Measurements from ENCODE around the gene CD300LB.

DNA sequence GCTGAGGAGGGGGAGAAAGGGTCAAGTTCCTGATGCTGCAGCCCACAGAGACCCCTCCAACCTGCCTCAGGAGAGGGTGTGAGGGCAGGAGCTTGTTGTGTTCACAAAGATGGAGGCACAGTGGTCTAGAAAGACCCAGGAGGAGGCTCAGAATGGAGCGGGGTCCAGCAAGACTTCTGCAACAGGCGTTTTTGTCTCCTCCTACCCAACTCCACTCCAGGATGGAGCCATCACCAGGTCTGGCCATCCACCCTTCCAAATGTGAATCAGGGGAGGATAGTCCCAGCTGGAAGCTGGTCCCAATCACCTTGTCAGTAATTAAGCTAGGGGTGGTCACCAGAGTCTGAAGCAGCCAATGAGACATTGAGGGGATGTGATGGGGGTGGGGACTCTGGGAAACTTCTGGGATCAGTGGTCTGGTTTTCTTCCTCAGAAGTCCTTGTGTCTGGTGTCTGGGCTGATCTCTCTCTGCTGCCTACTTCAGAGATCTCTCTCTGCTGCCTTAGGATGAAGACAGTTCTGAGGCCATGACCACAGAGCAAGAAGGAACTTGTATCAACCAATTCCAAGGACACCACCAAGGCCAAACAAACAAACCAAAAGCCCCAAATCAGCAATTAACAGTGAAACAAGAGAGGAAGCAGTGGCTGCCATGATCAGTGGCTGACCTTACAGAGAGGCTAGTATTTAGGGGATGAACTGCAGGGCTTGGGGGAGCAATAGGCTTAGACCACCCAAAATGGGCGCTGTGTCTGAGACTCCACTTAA is 14.5 kb downstream of the CD300LB start:
- TF ChIP-seq, protein P1, sequence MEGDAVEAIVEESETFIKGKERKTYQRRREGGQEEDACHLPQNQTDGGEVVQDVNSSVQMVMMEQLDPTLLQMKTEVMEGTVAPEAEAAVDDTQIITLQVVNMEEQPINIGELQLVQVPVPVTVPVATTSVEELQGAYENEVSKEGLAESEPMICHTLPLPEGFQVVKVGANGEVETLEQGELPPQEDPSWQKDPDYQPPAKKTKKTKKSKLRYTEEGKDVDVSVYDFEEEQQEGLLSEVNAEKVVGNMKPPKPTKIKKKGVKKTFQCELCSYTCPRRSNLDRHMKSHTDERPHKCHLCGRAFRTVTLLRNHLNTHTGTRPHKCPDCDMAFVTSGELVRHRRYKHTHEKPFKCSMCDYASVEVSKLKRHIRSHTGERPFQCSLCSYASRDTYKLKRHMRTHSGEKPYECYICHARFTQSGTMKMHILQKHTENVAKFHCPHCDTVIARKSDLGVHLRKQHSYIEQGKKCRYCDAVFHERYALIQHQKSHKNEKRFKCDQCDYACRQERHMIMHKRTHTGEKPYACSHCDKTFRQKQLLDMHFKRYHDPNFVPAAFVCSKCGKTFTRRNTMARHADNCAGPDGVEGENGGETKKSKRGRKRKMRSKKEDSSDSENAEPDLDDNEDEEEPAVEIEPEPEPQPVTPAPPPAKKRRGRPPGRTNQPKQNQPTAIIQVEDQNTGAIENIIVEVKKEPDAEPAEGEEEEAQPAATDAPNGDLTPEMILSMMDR (conservative IDR thresholded peaks at IDR 0.05; ENCODE audit: low read length), result no peak
- TF ChIP-seq EZH2phosphoT487 (IDR thresholded peaks at IDR 0.05; ENCODE audit: borderline replicate concordance), result no peak
